ENCODE measurements around the gene PDHA1. TPM values are rescaled to one million over a fixed set of nuclear protein-coding genes. Genes with fewer than 3 reads are reported as not detected.

The PDHA1 gene
- total RNA-seq, 1 donor from 2014 or later, result 92.4 TPM

DNA sequence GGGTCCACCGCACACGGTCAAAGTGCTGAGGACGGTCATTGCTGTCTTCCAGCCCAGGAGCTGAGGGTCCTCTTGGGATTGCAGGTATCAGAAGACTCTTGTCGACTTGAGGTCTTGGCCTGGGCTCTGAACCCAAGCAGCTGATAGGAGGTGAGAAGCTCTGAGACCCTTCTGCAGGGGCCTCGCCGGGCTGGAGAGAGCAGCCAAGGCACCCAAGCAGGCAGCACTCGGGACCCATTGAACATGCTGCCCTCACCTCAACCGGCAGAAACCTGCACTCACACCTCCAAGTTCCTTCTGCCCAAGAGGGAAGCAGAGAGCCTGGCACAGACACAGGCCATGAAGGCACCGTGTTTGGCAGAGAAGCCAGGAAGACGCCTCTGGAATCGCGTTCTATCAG is 34.1 kb downstream of the PDHA1 start:
- DNase-seq, result no peak

DNA sequence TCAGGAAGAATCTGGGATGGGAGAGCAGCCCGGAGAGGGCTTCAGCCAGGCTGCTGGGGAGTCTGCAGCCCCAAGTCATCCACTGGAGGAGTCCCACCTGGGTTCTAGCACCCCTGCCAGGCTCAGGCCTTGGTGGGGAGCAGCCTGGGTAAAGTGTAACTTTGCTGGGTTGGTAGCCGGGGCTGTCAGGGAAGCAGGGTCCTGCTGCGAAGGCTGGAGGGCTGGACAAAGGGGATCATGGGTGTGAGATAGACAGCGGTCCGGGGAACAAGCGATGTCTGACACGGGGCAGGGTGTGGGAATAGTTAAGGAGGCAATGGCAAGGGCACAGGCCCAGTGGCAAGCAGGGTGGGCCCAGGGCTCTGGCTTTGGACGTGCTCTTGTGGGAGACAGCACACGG is 37.6 kb downstream of the PDHA1 start:
- DNase-seq, result no peak

DNA sequence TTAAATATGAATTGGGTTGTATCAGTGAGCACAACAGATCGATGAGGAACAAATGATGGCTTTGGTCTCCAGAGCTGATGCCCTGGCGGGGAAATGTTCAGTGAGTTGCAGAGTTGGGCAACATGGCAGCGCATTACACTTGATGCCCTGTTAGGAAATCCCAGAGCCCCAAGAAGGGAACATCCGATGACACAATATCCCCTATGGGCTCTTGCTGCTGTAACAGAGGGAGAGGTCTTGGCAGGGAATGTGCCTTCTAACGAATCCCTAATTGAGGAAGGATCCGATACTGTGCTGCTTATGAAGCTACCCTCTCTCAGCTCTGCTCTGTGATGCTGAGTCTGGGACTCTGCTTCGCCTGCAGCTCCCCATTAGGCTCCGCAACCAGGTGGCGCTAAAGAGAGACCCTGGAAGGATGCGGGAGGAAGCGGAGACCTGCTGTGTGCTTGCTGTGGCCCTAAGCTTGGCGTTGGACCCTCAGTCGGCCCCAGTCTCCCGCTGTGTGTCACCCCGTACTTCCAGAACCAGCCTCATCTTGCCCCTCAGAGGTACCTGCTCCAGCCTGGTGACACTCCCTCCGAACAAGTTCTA is 38.9 kb downstream of the PDHA1 start:
- no peak for DNase-seq

DNA sequence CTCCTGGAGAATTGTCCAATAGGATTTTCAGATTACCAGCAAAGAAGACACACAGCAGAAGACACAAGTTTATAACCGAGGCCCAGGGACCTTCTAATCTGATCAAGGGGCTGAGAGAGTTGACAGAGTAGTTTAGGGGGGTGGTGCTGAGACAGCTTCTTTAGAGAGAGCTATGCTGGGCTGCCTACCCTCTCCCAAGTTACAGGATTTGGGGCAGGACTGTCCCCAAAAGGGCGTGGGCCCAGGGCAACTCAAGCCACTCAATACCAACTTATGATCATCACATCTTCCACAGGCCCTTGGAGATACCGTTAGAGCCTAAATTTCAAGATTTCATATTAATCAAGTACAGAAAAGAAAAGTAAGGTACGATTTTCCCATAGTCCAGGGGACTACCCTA is 43.0 kb downstream of the PDHA1 start:
- DNase-seq, result no peak

DNA sequence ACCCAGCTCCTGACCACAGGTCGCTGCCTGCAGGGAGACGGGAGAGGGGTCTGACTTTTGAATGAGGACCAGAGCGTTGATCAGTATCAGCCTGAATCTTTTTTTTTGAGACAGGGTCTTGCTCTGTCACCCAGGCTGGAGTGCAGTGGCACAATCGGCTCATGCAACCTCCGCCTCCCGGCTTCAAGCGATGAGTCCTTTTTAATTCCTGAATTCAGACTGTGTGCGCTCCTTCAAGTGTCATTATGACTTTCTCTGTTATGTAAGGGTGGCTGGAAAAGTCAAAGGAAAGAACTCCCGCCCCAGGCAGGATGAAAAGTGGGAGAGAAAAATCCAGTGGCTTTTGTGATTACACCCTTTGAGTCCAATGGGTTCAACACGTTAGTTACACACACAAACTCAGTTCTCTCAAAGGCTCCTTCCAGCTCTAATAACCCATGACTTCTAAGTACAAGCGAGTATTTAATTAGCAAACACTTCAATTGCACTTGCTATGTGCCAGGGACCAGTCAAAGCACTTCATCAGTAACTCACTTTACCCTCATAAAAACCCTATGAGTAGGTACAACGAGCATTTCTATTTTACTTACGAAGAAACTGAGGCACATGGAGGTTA is 44.4 kb downstream of the PDHA1 start:
- no peak for DNase-seq

DNA sequence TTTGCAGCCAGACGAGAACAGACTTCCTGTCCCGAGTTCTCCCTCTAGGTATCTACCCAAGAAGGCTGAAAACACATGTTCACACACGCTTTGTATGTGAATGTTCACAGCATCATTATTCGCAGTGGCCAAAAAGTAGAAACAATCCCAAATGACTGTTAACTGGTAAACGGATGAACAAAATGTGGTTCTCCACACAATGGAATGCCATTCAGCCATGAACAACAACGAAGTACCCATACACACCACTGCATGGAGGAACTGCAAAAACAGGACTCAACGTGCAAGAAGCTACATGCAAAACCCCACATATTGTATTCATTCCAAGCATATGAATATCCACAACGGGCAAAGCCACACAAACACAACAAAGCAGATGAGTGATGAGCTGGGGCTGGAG is 45.0 kb downstream of the PDHA1 start:
- DNase-seq, result no peak

DNA sequence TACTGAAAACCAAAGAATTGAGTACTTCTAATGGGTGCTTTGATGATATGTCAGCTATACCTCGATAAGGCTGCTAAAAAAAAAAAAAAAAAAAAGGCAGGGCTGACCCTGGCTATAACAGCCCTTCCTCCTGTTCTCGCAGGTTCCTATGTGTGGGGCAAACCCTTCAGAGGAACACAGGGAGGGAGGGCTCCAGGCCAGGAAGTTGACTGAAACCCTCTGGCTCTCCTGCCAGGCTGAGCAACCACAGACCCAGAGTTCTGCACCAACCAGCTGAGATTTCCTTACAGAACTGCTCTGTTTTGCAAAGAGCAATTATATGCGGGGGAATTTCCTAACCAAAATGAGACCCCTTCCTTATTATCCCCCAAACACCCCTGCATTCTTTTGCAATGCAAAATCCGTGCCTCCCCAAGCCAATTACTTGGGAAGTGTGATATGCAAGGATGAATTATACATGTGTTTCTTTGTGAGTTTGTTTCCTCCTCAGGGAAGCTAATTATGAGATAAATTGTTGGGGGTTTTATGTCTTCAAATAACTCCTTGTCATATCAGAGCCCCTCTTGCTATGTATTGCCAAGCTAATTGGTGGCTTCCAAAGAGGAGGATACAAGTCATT is 45.6 kb downstream of the PDHA1 start:
- DNase-seq, result no peak

DNA sequence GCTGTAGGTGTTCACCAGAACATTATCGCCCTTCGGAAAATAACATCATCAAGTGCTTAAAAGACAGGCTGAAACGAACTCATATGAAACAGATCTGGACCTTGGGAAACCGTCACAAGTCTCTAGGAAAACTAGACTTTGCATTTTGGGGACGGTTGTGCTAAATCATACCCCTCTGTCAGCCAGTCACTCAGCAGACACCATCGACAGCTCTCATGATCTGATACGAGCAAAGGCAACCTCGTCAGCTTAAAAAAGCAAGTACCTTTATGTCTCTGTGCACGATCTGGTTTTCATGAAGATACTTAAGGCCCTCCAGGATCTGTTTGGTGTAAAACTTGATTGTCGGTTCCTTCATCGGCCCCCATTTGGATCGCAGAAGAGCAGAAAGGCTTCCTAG is 48.4 kb downstream of the PDHA1 start:
- no peak for DNase-seq

DNA sequence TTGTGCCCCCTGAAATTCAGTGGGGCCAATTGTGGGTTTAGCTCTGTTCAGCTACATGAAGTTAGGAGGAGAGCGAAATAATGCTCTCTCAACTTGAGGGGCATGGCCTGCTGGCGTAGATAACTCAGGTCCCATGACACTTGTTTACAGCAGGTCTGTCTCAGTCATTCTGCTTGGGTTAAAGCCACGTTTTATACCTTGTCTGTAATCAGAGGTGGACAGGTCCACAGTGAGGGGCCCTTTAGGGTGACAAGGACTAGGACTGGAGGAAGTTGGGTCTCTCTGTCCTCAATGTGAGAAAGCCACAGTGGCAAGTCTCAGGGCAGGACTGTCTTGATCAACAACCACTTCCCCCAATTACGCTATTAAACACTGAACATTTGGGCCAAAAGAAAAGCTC is 49.0 kb downstream of the PDHA1 start:
- DNase-seq, result no peak

DNA sequence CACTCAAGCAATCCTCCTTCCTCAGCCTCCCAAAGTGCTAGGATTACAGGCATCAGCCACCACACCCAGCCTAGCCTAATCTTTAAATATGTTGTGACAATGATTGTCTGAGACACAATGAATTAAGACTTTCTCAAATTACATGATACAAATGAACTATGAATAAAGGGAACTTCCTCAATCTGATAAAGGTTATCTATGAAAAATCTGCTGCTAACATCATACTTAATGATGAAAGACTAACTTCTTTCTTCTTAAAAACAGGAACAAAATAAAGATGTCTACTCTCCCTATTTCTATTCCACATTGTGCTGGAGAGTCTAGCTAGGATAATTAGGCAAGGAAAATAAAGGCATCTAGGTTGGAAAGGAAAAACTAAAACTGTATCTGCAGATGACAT is 60.0 kb downstream of the PDHA1 start:
- no peak for DNase-seq

DNA sequence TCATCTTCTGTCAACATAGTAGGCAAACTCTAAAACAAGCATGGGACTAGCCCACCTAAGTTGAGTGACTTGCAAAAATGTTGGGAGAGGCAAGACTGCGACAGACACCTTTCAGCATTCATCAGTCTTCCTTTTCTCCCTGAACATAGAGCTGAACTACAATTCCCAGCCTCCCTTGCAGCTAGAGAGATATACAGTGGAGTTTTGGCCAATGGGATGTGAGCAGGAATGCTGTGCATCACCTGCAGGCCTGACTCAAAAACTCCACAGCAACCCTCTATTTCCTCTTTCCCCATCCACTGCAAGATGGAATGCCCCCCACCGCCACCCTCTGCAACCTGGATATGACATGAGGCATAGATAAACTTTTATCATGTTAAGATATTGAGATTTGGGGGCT is 66.5 kb downstream of the PDHA1 start:
- no peak for DNase-seq

Small RNA genes within 50 kb of the gene (small RNA-seq; reads per million reads assigned to genes)
- not detected for gene RF00019 (ENCODE audit: low replicate concordance)

Other genes starting within 250 kb of the PDHA1 start
- gene ADGRG2, start 221.5 kb upstream of the PDHA1 start, total RNA-seq, result 2.4 TPM
- gene MAP3K15, start 171.6 kb downstream of the PDHA1 start, total RNA-seq, result 0.49 TPM

Measured in skin of body (tissue), 3 donors.